Heart right ventricle (tissue), 16 donors: ENCODE measurements around the gene GABRB1. TPM values are rescaled to one million over a fixed set of nuclear protein-coding genes. Genes with fewer than 3 reads are reported as not detected.

Source experiments
- ATAC-seq, 8 donors: fragments of 200-7000 bp; cut with Tn5 transposase; one replicate each; pipeline ENCODE4 v1.9.1; 2020; ENCODE audit warnings: mild to moderate bottlenecking in 8 of 8, moderate library complexity in 8 of 8, moderate number of reproducible peaks in 1 of 8
- DNase-seq, 2 donors: peaks; one replicate each; pipeline ENCODE4 v3.0.0-alpha.2; 2020
- H3K27ac ChIP-seq, 10 donors: fragments of 200-600 bp; sonication (generic) in 2 of 10; one replicate each; pipeline versions ENCODE4 v1.5.0 to v1.8.0; 2020 to 2022; ENCODE audit warnings: mild to moderate bottlenecking in 3 of 10
- H3K27me3 ChIP-seq, 7 donors: fragments of 200-600 bp; one replicate each; pipeline ENCODE4 v1.8.0; 2021 to 2022; ENCODE audit warnings: mild to moderate bottlenecking in 2 of 7
- H3K36me3 ChIP-seq, 9 donors: fragments of 200-600 bp; sonication (generic) in 1 of 9; one replicate each; pipeline versions ENCODE4 v1.5.0 to v1.8.0; 2020 to 2022; ENCODE audit warnings: mild to moderate bottlenecking in 2 of 9
- H3K4me1 ChIP-seq, 9 donors: fragments of 200-600 bp; sonication (generic) in 1 of 9; one replicate each; pipeline versions ENCODE4 v1.5.0 to v1.8.0; 2020 to 2022; ENCODE audit warnings: mild to moderate bottlenecking in 4 of 9
- H3K4me3 ChIP-seq, 10 donors: fragments of 200-600 bp; sonication (generic) in 2 of 10; one replicate each; pipeline versions ENCODE4 v1.5.0 to v1.8.0; 2020 to 2022; ENCODE audit warnings: mild to moderate bottlenecking in 7 of 10, moderate library complexity in 2 of 10
- H3K9me3 ChIP-seq, 11 donors: fragments of 200-600 bp in 10 of 11; sonication (generic) in 2 of 11; one replicate each; pipeline versions ENCODE4 v1.5.0 to v1.8.0; 2013 to 2022; ENCODE audit warnings: mild to moderate bottlenecking in 2 of 11, control low read depth in 1 of 11, moderate library complexity in 1 of 11
- CTCF ChIP-seq, 9 donors: fragments of 200-600 bp; sonication (generic) in 2 of 9; IDR thresholded peaks; one replicate each; pipeline versions ENCODE4 v1.5.0 to v1.8.0; 2021 to 2022; ENCODE audit warnings: antibody characterized with exemption in 9 of 9, mild to moderate bottlenecking in 5 of 9, moderate library complexity in 1 of 9
- WGBS, 2 donors: extraction: QIAGEN DNeasy Blood & Tissue Kit; methylation state at CpG; one replicate each; pipeline ENCODE4 v1.1.7; 2013; ENCODE audit warnings: inconsistent platforms in 1 of 2; 5-methylcytosine and 5-hydroxymethylcytosine counted together
- intact Hi-C, 10 donors: fragments of 100-400 bp; cut with DNase I; formaldehyde crosslinking; loops; one replicate each; pipeline versions ENCODE4 v1.11.1 to v1.14.2; 2022
- polyA plus RNA-seq, 2 donors: library from polyadenylated mRNA; stranded (reverse); fragments of 200-250 nt; gene quantifications; one replicate each; pipeline ENCODE4 v1.2.3, GENCODE V29; 2013
- total RNA-seq, 10 donors: library from RNA; stranded (reverse); fragmentation: NEBNext Ultra II Directional in 3 of 10; extraction: Animal tissue kit (Norgen Biotek cat#: 25700) in 3 of 10; gene quantifications; one replicate each; pipeline versions ENCODE4 v1.2.1 to v1.2.4, GENCODE V29; 2021 to 2023
- donor health status: Arrhythmogenic right ventricular cardiomyopathy.
- donor health status: ischemic (EF 13 %, LVEDD 7.1; RV severe dilation, severe dysfunction).
- donor health status: healthy with polysubstance abuse.
- donor health status: DM: no; HTN: yes; CAD: no.
- donor health status: DM: no; HTN: no; CAD: no.
- donor health status: ischemic (EF 25% LVEDD 6.9; RV normal size, moderate dysfunction).
- donor health status: ischemic (EF 25% LVEDD 5.7; RV mildly dilated, moderate dysfunction).
- donor health status: healthy.
- donor health status: DM: yes; HTN: yes; CAD: no.
- donor health status: Ischemic cardiomyopathy.
- donor health status: ischemic (EF 35%, LVEDD 5.7; RV mildly dilated, moderate dysfunction).
- donor health status: nonischemic (EF 11% LVEDD 7.7; RV severe dilation, severe dysfunction).
- donor health status: DM: yes; HTN: yes; CAD: no.
- donor health status: PGD.
- donor health status: ischemic (EF 29% LVEDD 5.4; RV normal size, mild dysfunction).
- donor health status: nonischemic (EF 23%, LVEDD 6.1; RV moderate dilation, normal function).

GABRB1 gene
- total and polyA plus RNA-seq, 12 donors, result 0.51 to 9.9 (median 6.2) TPM

GRCh38 chr4:47239649-47240048 is 208.3 kb downstream of the GABRB1 start:
- no peak for TF ChIP-seq CTCF (IDR thresholded peaks at IDR 0.05)
- Histone ChIP-seq H3K4me1 (no peaks in the 10 kb centered on the region), H3K4me3 (no peak overlapping the region), H3K27ac (no peak overlapping the region), H3K36me3 (no peaks in the 10 kb centered on the region), H3K9me3 (no peaks in the 10 kb centered on the region), H3K27me3 (no peaks in the 10 kb centered on the region)
- ATAC-seq (no peak), DNase-seq (peak in 1 of 2 donors; percentile 4)
- 61 to 73% methylated on average over 4 of the region's 4 CpGs for WGBS, 2 donors
- intact Hi-C loops, result no loop called here

GRCh38 chr4:47251348-47252135 is 220.2 kb downstream of the GABRB1 start:
- WGBS, 2 donors, result 71 to 78% methylated on average over 9 of the region's 9 CpGs
- intact Hi-C loops, result no loop called here

GRCh38 chr4:47263721-47264120 is 232.4 kb downstream of the GABRB1 start:
- Histone ChIP-seq H3K36me3 (no peaks in the 10 kb centered on the region), H3K27ac (no peak overlapping the region), H3K27me3 (no peaks in the 10 kb centered on the region), H3K4me3 (no peak overlapping the region), H3K4me1 (no peaks in the 10 kb centered on the region), H3K9me3 (no peaks in the 10 kb centered on the region)
- DNase-seq (no peak), ATAC-seq (no peak)
- WGBS, 2 donors, result 90 to 94% methylated on average over 3 of the region's 3 CpGs
- TF ChIP-seq CTCF (IDR thresholded peaks at IDR 0.05), result no peak
- intact Hi-C loops, result no loop called here

More at GRCh38 chr4:47251348-47252135, 220.2 kb downstream of the GABRB1 start:
- no peaks in the 10 kb centered on the region for H3K36me3 ChIP-seq
- no peak overlapping the region for H3K4me3 ChIP-seq
- H3K27me3 ChIP-seq, result no peaks in the 10 kb centered on the region
- no peak for ATAC-seq
- DNase-seq, result no peak
- no peak for TF ChIP-seq CTCF (IDR thresholded peaks at IDR 0.05)
- H3K9me3 ChIP-seq, result peaks cover 0 to 11% (median 0%) of the 10 kb centered on the region in 11 donors
- no peaks in the 10 kb centered on the region for H3K4me1 ChIP-seq
- no peak overlapping the region for H3K27ac ChIP-seq

- no peak for DNase-seq
- intact Hi-C loops, result no loop called here
- Histone ChIP-seq H3K27me3 (no peaks in the 10 kb centered on the region), H3K9me3 (no peaks in the 10 kb centered on the region), H3K27ac (no peak overlapping the region), H3K4me1 (no peaks in the 10 kb centered on the region), H3K36me3 (no peaks in the 10 kb centered on the region), H3K4me3 (no peak overlapping the region)
- 29 to 30% methylated on average over 2 of the region's 2 CpGs for WGBS, 2 donors
- TF ChIP-seq CTCF (IDR thresholded peaks at IDR 0.05), result no peak
- no peak for ATAC-seq
These were observed 239.0 kb downstream of the GABRB1 start for GRCh38 chr4:47270201-47270888.
